Activated CD8-positive, alpha-beta memory T cell treated with anti-CD3 and anti-CD28 coated beads for 48 hours (primary cell): ENCODE results near the gene RPL31.
"Not testable (repeated sequence)": the region's sequence is repeated elsewhere in the genome, so short reads cannot be mapped to it uniquely, and the experiment has no call there.

Experiments used
- DNase-seq, 3 experiments: peaks; one replicate each; pipeline ENCODE4 v3.0.0-alpha.2; 2020; ENCODE audit warnings: low read depth in 2 of 3, low spot score in 2 of 3

Gene RPL31

DNA sequence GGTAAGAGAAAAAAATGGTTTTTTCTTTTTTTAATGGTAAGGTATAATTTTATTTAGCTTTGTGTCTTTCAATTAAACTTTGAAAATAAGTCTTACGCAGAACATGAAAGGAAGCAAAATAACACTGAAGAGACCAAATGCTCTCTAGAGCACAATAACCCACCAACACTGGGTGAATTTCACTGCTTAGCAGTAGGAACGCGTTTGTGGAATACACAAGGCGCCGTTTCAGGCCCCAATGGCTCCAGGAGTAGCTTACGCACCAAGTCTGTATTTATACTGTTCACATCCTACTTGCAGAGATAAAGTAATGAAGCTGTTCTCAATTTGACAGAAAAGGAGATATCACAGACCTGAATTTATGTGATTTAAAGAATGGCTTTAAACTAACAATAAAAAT lies 23.5 kb downstream of the RPL31 start:
- DNase-seq = no peak

DNA sequence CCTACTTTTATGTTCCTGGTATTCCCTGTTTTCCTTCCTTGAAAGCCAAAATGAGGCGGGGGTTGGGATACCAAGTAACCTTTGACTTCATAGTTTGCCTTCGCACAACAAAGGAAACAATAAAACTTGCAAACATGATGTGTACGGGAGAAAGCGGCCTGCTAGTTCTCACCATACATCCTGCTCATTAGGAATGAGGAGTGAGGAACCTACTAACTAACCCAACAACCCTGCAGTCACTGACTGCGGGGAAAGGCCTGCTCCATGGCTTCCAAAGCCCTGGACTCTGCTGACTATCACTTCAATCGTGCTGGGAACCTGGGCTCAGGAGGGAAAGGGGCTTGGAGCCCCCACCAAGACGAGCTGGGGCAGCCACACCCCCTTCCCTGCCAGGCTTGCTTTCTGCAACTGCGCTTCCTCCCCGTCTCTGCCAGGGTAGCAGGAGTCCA lies 24.2 kb downstream of the RPL31 start:
- DNase-seq = no peak

DNA sequence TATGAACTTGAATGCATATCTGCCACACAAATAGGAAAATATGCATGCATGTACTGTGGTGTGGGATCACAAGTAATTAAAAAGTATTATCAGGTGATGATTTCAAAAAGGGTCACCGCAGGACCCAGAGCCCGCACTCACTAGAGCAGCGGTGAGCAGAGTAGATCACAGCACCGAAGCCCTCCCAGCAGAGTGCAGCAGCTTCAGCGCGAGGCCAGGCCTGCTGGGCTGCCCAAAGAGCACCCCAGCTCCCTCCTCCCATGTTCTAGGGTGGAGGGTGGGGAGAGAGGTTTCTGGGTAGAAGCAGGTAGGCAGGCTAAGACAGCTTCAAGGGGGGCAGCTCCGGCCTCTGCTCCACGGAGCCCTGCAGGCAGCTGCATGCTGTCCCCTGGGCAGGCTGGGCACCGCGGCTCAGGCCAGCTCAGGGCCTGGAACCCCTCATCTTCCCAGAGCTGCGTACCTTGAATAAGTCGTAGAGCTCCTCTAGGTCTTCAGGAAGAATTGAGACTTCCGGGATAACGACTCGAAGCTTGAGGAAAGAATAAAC lies 24.9 kb downstream of the RPL31 start:
- no peak for DNase-seq

DNA sequence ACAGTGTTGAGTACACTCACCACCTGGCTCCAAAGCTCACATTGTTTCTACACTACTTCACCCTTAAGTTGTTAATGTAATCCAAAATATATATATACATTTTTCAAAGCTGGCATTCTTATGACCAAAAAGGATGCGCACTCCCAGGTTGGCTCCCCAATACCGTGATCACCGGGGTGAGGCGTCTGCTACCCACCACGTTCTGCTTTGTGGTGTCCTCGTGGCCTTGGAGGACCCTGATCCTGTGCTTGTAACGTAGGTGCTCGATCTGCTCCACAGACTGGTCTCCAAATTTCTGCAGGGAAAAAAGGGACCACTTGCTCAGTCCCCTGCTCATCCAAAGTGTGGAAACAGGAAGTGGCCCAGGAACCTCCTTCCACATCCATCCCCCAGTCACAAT lies 25.8 kb downstream of the RPL31 start:
- DNase-seq = no peak

DNA sequence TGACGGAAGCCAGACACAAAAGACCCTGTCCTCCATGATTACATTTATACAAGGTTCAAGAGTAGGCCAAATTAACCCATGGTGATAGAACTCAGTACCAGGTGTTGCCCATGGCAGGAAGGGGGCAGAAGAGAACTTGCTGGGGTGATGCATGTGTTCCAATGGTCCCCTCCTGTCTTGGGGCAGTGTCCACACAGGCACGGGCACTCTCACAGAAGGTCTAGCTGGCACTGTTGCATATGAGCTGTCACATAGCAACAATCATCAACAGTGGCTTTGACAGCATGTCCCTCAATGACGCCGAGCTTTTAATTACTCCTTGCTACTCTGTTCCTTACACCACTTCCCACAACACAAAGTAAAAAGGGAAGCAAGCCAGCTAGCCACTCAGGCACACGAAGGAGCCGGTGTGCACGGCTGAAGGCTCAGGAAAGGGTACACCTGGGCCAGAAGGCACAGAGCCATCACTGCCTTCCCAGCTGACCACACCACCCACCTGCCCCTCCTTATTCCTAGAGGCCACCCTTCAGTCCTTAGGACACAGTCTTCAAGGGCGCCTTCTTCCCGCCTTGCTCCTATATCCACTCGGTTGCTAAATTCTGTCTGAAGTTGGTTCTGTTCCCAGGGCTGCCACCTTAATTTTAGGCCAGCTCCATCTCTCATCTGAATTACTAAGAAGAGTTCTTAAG lies 28.9 kb downstream of the RPL31 start:
- no peak for DNase-seq

DNA sequence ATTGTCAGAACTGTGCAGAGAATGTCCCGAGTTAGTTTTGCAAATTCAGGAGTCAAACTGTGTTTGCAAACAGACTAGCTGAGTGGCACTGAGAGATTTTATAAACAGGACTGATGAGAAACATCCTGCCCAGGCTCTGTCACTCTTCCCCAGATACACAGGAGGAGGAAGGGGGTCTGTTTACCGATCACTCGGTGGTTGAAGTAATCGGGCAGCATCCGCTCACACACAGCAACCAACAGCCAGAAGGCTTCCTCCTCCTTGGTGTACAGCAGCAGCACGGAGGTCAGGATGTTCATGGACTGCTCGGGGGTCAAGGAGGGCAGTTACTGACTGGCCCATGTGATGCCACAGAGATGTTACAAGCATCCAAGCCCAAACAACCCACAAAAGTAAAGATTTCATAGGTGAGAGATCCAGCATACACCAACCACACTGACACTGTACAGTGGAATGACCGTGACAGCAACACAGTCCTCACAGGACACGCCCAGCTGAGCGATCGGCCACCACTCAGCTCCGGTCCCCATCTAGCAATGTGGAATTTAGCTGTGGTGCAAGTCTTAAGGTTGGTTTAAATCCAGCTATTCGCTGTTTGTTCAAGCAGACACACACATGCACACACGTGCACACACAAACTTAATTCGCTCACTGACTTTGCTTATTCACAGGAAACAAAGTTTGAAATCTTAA lies 30.1 kb downstream of the RPL31 start:
- no peak for DNase-seq

DNA sequence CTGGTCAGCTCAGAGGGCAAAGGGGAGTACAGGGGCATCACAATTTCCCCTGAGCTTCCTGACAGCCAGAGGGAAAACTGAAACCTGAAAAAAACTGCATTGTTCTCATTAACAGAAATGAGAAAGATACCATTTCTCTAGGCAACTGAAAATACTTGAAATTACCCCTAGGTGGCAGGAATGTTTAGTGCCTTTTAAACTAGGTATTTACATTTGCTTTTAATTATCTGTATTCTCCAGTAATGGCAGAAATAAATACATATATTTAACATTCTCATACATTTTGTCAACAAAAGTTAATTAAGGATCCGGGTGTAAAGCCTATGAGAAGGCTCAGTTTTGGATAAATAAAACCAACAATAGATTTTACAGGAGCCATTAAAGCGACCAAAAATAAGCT lies 34.5 kb downstream of the RPL31 start:
- DNase-seq = no peak

DNA sequence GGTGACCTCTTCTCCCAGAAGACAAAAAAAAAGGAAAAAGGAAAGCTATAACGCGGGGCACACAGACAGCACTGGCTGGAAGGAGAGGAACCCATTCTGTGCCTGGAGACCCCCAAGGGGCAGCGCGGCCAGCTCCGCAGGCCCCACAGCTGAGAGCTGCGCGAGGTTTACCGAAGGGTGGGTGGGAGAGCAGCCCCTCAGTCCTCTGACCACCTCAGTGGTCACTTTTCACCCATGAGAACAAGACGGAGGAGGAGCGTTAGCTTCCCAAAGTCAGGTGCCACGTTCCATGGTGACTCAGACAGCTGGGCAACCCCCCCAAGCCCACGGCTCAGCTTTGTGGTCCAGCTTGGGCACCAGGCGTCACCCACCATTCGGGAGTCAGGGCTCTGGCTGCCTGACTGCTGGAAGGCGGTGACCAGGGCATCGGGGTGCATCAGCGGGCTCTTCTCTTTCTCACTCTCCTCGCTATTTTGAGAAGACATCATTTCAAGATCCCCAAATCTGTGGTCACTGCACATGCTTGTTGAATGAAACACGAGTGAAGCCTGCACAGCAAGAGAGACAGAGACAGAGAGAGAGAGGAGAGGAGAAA lies 35.2 kb downstream of the RPL31 start:
- no peak for DNase-seq

DNA sequence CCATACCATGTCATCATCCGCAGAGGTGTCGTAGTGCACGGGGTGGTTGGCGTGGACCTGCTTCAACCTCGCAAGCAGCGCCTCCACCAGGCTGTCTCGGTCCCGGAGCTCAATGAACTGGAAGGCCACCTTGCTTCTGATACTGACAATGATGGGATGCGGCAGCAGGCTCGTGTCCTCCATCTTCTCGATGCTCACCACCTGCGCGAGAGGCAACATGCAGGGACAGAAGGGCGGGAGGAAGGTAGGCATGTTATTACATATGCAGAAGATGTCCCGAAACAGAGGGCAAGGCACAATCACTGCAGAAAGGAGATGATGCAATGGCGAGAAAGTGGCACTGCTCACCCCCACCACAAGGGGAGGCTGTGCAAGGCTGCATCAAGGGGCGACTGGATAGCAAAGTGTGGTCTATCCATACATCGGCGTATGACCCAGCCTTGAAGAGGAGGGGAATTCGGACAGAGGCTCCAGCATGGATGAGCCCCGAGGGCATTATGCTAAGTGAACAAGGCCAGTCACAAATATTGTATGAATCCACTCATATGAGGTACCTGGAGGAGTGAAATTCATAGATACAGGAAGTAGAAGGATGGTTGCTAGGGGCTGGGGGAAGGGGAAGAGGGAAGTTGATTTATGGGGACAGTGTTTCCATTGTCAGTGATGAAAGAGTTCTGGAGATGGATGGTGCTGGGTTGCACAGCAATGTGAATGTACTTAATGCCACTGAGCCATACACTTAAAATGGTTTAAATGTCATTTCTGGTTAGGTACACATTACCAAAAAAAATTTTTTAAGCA lies 36.6 kb downstream of the RPL31 start:
- no peak for DNase-seq

DNA sequence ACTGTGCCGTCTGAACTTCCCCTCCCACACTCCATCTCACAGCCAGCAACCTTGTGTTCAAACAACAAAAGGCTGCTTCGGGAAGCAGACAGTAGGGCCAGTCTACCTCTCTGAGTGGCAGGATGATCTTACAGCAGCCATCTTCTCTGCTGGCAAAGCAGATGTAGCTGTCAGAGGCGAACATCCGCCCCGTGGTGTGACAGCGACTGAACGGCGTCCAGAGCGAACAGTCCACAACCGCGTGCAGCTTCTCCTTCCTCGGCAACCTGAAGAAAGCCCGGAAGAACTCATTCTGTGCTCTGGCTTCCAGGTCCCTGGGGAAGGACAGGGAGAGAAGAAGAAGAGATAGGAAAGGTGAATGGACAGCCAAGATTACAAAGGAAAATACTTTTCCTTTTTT lies 38.0 kb downstream of the RPL31 start:
- DNase-seq = no peak

DNA sequence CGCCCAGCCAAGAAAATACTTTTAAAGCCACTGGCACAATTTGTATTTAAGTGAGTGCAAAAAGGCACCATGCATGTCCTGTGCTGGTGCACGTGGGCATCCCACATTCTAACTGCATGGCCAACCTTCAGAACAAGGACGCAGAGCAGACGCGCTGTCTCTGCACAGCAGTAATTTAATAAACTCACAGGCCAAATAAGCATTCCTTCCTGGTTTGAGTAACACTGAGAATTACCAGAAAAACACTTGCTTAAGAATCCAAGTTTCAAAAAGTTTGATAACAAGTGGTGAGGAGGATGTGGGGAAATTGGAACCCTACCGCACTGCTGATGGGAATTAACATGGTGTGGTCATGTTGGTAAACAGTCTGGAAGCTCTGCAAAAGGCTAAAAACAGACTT lies 38.7 kb downstream of the RPL31 start:
- no peak for DNase-seq

DNA sequence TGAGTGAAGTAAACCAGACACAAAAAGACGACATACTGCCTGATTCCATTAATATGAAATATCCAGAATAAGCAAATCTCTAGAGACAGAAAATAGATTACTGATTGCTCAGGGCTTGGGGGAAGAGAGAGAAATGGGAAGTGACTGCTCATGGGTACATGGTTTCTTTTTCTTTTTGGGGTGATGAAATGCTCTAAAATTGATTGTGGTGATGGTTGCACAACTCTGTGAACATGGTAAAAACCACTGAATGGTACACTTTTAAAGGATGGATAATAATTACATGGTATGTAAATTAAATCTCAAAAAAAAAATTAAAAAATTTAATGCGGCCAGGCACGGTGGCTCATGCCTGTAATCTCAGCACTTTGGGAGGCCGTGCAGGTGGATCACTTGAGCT lies 39.3 kb downstream of the RPL31 start:
- DNase-seq = no peak

DNA sequence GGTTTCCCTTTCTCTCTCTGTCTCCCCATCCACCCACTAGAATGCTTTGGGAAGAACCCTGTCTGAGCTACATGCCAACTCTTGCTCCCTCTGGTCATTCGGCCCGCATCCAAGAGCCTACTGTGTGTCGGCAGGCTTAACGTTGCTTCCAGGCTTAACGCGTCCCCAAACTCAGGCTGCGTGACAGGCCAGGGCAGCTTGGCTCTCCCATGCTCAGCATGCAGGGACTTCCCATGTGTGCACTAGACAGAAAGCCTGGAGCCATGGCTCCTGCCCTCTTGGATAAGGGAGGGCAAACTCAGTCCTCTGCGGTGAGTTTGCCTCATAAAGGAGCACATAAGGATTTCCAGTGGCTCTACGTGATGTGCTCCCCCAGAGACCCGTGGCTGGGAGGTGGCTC lies 43.2 kb downstream of the RPL31 start:
- DNase-seq = no peak

DNA sequence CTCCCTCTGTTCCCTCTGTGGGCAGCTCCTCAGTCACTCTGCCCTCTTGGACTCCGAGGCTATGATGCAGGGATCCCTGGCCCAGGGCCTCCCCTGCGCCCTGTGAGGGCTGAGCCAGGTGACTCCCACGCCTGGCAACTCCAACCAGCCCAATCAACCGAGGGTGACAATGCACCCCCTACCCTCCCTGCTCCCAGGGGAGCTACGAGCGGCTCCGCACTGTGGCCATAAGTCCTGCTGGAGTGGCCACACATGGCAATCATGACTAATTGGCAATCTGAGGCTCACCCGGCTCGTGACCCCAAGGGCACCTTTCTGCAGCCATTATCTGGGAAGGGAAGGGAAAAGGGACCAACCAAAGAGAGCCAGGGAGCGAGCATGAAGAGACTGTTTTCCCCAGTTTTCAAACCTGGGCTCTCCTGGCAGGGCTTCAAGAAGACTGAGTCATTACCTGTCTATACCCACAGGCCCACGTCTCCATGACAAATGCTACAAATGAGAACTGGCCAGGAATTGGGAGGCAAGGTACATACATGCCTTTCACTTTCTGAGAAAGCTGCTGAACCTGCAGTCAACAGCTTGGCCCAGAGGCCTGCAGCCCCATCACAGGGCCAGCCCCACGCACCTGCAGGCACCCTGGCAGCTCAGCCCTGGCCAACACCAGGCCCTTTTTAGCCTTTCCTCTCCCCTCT lies 45.1 kb downstream of the RPL31 start:
- DNase-seq = no peak

DNA sequence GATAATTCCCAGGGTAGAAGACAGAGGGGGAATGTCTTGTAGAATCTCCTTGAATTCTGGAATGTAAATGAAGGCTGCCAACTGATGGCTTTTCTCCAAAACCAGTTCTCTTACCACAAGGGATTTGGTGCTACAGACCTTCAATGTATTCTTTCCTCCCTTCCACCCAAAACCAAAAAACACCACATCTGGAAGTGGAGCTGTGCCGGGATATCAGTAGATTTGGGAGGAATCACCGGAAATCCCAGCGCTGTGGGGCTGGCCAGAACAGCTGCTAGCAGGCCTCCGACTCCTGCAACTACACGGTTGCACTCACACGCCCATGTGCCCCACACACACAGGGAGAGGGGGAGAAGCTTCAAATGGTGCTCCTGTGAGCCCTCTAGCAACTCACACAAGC lies 45.7 kb downstream of the RPL31 start:
- DNase-seq = no peak

DNA sequence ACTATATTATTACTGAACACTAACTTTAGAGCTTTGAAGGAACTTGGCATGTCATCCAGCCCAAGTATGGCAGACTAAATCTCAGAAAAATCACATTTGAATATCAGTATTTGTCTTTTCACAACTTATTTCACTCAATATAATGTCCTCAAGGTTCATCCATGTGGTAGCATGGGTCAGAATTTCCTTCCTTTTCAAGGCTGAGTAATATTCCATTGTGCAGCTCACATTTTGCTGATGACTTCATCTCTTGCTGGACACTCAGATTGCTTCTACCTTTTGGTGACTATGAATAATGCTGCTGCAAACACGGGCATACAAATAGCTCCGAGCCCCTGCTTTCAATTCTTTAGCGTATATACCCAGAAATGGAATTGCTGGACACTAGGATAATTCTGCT lies 46.7 kb downstream of the RPL31 start:
- no peak for DNase-seq

DNA sequence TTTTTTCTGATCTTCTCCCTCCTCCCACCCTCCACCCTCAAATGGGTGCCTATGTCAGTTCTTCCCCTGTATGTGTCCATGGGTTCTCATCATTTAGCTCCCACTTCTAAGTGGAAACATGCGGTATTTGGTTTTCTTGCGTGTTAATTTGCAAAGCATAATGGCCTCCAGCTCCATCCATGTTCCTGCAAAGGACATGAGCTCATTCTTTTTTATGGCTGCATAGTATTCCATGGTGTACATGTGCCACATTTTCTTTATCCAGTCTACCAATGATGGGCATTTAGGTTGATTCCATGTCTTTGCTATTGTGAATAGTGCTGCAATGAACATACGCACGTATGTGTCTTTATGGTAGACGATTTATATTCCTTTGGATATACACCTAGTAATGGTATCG lies 48.8 kb downstream of the RPL31 start:
- DNase-seq = not testable (repeated sequence)

DNA sequence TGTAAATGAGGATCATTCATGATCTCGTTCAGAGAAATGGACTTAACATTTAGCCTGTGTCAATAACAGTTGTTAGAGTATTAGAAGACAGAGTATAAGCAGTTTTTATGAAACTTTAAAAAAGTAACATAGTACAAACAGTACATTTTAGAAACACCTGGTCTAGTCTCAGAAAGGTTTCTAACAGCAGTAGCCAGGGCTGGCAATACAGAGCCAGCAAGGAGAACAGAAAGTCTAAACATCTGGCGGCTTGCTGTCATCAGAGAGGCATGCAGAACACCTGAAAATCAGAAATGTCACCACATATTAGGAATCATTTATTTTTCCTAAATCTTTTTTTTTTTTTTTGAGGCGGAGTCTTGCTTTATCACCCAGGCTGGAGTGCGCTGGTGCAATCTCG lies 50.1 kb downstream of the RPL31 start:
- DNase-seq = no peak

DNA sequence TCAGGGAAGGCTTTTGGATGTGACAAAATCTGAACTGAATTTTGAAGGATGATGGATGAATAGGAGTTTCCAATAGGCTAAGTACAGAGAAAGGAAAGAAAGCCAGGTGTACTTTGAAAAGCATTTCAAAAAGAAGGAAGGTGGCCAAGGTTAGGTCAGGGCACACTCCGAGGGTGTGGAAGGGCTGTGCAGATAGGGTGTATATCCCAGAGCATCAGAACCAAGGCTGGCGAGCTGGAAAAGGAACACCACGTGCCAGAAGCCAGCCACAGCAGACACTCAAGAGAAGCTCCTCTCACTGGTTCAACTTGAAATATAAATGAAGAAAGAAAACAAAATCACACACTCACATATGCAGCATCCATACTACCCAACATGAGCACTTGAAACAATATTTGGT lies 51.0 kb downstream of the RPL31 start:
- no peak for DNase-seq
